ENCODE results near the gene FIGN. TPM values are rescaled to one million over a fixed set of nuclear protein-coding genes. Genes with fewer than 3 reads are reported as not detected.

FIGN gene
- total RNA-seq, 1 experiment from 2014 or later = 14.6 TPM

- H3K4ac ChIP-seq (ENCODE audit: low read depth, low read length) = no peak overlapping the region; the same call in 1 of the 2 replicates
- no peak overlapping the region for H2AK5ac ChIP-seq (ENCODE audit: insufficient read length, low read length)
- WGBS (ENCODE audit: extremely low coverage, insufficient read length, low lambda C conversion rate) = no CpG with 5 or more reads among the region's 3 CpGs
- no peak overlapping the region for H2BK15ac ChIP-seq (ENCODE audit: low read depth, low read length)
- Mint-ChIP-seq H3K4me1 (peaks cover 70 to 72% of the 10 kb centered on the region in 2 experiments), H3K27ac (peak overlapping the region in 2 of 3 experiments; percentile 38 to 71; a peak in 2 of 7 replicates), H3K27me3 (ENCODE audit: low read depth) (no peaks in the 10 kb centered on the region), H3K4me3 (0 out of 5 replicates have a peak overlapping the region, but pooled peaks of 1 of the 2 experiments have one; percentile 18), H3K9me3 (no peaks in the 10 kb centered on the region), H3K36me3 (ENCODE audit: insufficient read depth in 1 of 3, low read depth in 3 of 3) (no peaks in the 10 kb centered on the region)
- H3K79me2 ChIP-seq (ENCODE audit: insufficient read depth, low read length) = peaks cover 3% of the 10 kb centered on the region; the same call in 1 of the 2 replicates
- H3K56ac ChIP-seq (ENCODE audit: insufficient read length, low read depth, low read length) = no peak overlapping the region
- H3K79me1 ChIP-seq (ENCODE audit: insufficient read depth, low read depth, low read length, poor library complexity, severe bottlenecking) = peaks cover 11% of the 10 kb centered on the region
- DNase-seq = no peak
- no peak overlapping the region for H3K14ac ChIP-seq (ENCODE audit: insufficient read depth, low read length)
- H3K4me1 ChIP-seq (ENCODE audit: insufficient read depth, low read length) = peaks cover 28% of the 10 kb centered on the region; the same call in 1 of the 2 replicates
- no peak overlapping the region for H2BK120ac ChIP-seq (ENCODE audit: low read depth, low read length, poor library complexity, severe bottlenecking)
- H4K8ac ChIP-seq (replicated peaks; ENCODE audit: insufficient read length, low read depth, low read length) = no peak overlapping the region
- H2BK12ac ChIP-seq (ENCODE audit: insufficient read length, low read depth, low read length) = no peak overlapping the region
- no peak overlapping the region for H2BK5ac ChIP-seq (ENCODE audit: insufficient read length, low read length)
- no peak overlapping the region for H2AFZ ChIP-seq (ENCODE audit: low read length)
- peak overlapping the region; percentile 75 for H3T11ph ChIP-seq (ENCODE audit: low read length)
- H3K23me2 ChIP-seq (ENCODE audit: insufficient read length, low read depth, low read length, poor library complexity, severe bottlenecking) = no peaks in the 10 kb centered on the region
- no peak overlapping the region for H4K91ac ChIP-seq (ENCODE audit: insufficient read length, low read depth, low read length)
- no peak overlapping the region for H3K23ac ChIP-seq (ENCODE audit: insufficient read length, low read depth, low read length)
- H3K9me3 ChIP-seq (ENCODE audit: control insufficient read depth, low read depth, low read length) = no peaks in the 10 kb centered on the region
- TF ChIP-seq CTCF (conservative IDR thresholded peaks at IDR 0.05) = no peak
- no peak overlapping the region for H3K4me2 ChIP-seq (ENCODE audit: insufficient read depth, insufficient read length, low read length)
- H3K9ac ChIP-seq (ENCODE audit: extremely low read depth, insufficient read length, low read length) = no peak overlapping the region
- no peaks in the 10 kb centered on the region for H4K20me1 ChIP-seq (ENCODE audit: control insufficient read depth, insufficient read depth, insufficient read length)
- no peaks in the 10 kb centered on the region for H3K27me3 ChIP-seq (ENCODE audit: insufficient read depth, low read length)
- H2BK20ac ChIP-seq (ENCODE audit: low read depth, low read length, poor library complexity, severe bottlenecking) = no peak overlapping the region
- H3K27ac ChIP-seq (ENCODE audit: insufficient read length, low read depth, low read length) = no peak overlapping the region
- no peak overlapping the region for H4K5ac ChIP-seq (ENCODE audit: insufficient read length, low read depth, low read length)
- H3K18ac ChIP-seq (ENCODE audit: insufficient read length, low read depth, low read length) = no peak overlapping the region
Measured at GRCh38 chr2:163697429-163697828, 38.4 kb downstream of the FIGN start.

All from H9 (cell line).